NCI-H2227 (cell line): ENCODE measurements around the gene LRRC2.
"Not testable (repeated sequence)": the region's sequence is repeated elsewhere in the genome, so short reads cannot be mapped to it uniquely, and the experiment has no call there.

Experiments
- DNase-seq: peaks from one replicate; lab custom pipeline; 2025; ENCODE audit not compliant: unreplicated experiment; lab: John Stamatoyannopoulos, UW

LRRC2 gene

DNA sequence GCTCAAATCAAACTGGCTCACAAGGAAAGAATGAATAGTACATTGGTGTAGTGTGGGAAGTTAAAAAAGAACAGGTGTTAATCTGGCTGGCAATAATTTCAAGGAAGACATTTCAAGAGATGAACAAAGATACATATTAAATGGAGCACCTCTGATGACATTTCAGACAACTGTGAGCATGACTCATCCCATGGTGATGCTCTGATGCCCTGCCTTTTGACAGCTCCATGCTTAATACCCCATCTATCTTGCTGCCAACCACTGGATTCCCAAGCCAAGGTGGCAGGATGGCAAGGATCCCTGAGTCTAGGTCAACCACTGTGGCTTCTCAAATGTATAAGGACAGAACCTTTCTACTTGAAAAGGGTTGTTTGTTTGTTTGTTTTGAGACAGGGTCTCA, 29.3 kb downstream of the LRRC2 start:
- no peak for DNase-seq

- no peak for DNase-seq
Observed at GRCh38 chr3:46535746-46536145, 30.4 kb downstream of the LRRC2 start.

DNA sequence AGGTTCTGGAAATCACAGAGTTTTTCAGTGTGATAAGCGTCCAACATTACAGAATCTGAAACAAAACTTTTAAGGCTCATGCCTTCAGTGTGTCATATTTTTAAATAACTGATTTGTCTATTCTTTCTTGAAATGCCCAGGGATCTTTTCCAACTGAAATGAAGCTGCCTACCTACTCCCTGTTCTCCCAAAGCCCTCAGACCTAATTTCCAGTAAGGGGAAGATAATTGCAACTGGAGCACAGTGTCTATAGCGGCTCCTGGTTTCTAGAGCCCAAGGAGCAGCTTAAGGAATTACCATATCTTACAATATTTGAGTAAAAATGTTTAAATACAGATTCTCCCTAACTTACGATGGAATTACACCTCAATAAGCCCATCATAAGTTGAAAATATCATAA, 33.0 kb downstream of the LRRC2 start:
- DNase-seq, result no peak

GRCh38 chr3:46527239-46527638, 38.9 kb downstream of the LRRC2 start:
- no peak for DNase-seq

DNA sequence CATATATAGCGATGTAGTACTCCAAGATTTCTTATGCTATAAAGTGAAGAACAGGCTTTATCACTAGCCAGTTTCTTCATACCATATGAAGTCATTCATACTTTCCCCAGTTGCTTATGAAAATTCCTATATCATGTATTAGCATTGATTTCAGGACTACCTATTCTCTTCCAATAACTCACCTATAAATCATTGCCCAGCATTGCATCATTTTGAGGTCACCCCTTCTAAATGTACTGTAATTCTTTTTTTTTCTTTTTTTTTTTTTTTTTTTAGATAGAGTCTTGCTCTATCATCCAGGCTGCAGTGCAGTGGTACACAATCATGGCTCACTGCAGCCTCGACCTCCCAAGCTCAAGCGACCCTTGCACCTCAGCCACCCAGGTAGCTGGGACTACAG, 41.3 kb downstream of the LRRC2 start:
- no peak for DNase-seq

DNA sequence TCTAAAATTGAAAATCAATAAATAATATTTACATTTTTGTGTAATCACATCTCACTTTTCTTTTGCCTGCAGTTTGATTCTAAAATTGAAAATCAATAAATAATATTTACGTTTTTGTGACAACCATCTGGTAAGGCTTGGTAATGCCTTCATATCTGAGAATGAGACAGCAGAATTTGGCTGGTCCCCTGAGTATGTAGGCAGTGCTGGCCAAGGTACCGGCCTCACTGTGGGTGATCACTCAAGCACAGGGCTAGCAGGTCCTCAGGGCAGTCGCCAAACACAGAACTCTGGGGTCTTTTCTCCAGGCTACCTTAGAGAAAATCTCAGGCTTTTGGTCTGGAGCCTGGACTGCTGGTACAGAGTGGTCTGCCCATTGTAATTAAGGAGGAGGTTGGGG, 42.1 kb downstream of the LRRC2 start:
- no peak for DNase-seq

DNA sequence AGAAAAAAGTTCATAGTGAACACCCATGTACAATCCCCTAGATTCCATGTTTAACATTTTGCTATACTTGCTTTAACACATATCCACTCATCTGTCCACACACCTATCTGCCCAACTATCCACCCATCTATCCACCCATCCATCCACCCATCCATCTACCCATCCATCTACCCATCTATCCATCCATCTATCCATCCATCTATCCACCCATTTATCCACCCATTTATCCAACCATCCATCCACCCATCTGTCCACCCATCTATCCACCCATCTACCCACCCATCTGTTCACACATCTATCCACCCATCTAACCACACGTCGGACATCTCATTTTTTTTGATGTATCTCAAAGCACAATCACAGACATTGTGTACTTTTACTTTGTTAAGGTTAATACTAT, 42.5 kb downstream of the LRRC2 start:
- no peak for DNase-seq

DNA sequence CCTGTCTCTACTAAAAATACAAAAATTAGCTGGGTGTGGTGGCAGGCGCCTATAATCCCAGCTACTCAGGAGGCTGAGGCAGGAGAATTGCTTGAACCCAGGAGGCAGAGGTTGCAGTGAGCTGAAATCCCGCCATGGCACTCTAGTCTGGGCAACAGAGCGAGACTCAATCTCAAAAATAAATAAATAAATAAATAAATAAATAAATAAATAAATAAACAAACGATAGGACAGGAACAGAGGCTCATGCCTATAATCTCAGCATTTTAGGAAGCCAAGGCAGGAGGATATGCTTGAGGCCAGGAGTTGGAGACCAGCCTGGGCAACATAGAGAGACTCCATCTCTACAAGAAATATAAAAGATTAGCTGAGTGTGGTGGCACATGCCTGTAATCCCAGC, 43.9 kb downstream of the LRRC2 start:
- DNase-seq, result not testable (repeated sequence)

DNA sequence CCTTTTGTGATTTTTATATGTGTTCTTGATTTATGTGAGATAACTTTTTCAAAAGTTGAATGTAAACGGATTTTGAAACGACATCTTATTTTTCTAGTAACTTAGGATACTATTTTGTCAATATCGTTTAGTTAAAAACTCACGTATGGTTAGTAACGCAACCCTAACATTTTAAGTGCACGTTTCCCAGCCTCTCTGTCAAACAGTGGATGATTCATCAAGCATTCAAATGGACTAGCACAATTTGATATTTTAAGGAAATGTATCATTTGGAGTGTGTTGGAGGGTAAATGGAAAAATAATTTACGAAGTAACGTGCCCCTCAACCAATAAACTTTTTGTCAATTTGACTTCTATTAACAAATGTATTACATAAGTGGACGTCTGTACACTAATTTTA, 45.0 kb downstream of the LRRC2 start:
- no peak for DNase-seq

DNA sequence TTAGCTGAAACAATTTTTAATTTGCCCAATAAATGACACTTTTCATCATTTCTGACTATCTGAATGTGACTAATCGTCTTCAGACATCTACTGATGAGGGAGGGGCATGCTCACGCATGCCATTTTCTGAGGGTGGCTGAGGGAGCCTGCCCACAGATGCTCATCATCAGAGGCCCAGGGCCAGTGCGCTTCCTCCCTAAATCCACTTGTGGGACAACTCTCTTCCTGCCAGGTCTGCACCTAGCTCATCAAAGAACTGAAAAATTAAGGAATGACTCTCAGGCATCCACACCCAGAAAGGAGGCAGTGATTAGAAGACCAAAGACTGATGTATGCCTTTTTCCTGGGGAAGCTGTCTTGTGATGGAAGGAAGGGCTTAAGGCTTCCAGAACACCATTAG, 45.6 kb downstream of the LRRC2 start:
- DNase-seq, result no peak

DNA sequence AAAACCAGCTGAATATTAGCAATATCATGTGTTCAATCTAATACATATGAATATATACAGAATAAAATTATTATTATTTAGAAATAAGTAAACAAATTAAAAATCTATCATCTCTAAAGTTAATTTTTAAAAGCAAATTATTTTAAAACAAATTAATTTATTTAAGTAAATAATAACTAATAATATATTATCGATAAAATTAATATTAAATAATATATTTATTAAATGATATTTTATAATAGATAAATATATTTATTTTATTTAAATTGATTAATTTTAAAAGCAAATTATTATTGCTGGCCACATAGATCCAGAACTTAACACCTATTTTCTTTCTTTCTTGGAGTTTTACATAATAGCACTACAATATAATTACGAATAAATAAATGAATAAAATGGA, 46.1 kb downstream of the LRRC2 start:
- DNase-seq, result no peak

GRCh38 chr3:46517784-46518181, 48.3 kb downstream of the LRRC2 start:
- DNase-seq, result no peak

DNA sequence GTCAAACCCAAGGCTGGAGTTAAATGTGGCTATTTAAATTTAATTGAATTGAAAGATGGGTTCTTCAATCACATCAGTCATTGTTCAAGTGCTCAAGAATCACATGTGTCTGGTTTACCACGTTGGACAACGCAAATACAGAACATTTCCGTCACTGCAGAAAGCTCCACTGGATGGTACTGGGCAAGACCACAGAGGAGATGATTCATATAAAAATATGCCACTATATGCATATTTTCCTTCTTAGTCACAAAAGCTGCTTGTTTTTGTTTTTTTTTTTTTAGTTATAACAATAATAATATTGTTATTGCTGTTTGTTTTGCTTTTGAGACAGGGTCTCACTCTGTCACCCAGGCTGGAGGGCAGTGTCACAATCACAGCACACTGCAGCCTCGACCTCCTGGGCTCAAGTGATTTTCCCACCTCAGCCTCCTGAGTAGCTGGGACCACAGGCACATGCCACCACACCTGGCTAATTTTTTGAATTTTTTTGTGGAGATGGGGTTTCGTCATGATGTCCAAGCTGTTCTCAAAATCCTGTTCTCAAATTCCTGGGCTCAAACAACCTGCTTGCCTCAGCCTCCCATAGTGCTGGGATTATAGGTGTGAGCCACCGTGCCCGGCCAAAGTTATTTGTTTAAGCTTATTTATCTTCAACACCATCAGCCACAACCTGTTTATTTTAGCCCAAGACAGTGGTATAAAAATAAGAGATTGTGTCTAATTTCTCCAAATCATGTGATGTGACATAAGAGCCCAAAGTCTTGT, 48.9 kb downstream of the LRRC2 start:
- DNase-seq, result no peak

GRCh38 chr3:46516521-46516920, 49.6 kb downstream of the LRRC2 start:
- no peak for DNase-seq

- DNase-seq, result no peak
Observed at GRCh38 chr3:46512191-46512749, 53.8 kb downstream of the LRRC2 start.

DNA sequence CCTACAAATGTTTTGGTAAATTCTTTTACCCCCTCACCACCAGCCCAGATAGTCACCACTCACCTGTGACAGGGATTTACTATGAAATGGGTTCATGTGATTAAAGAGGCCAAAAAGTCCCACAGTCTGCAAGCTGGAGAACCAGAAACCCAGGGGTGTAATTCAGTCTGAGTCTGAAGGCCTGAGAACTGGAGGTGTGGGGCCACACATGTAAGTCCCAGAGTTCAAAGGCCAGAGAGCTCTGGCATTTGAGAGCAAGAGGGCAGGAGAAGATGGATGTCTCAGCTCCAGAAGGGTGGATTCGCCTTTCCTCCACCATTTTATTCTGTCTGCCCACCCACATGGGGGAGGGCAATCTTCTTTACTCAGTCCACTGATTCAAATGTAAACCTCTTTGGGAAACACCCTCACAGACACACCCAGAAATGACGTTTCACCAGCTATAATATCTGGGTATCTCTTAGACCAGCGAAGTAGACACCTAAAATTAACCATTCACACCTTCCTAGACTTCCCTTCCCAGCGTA, 56.4 kb downstream of the LRRC2 start:
- DNase-seq, result no peak

DNA sequence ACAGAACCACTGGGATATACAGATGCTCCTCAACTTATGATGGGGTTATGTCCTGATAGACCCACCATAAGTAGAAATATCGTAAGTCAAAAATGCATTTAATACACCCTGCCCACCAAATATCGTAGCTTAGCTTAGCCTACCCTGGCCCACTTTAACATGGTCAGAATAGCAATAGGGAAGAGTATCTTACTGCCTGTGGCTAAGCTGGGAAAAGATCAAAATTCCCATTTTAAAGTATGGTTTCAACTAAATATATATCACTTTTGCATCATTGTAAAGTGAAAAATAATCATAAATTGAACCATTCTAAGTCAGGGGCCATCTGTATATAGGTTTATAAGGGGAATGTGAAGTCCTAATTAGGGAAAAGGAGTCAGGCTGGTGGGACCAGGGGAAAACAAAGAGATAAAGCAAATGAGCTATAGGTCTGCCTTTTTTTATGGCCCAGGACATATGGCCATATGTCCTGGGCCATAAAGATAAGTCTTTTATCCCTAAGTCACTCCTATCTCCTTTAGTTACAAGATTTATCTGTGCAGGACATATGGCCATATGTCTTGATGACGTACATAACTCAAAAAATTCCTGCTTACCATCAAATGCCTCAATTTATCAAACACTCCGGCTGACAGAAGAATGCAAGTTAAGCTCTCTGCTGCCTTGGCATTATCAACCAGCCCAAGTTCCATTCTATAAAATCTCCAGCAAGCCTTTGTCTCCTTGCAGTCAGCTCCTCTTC, 57.1 kb downstream of the LRRC2 start:
- no peak for DNase-seq

DNA sequence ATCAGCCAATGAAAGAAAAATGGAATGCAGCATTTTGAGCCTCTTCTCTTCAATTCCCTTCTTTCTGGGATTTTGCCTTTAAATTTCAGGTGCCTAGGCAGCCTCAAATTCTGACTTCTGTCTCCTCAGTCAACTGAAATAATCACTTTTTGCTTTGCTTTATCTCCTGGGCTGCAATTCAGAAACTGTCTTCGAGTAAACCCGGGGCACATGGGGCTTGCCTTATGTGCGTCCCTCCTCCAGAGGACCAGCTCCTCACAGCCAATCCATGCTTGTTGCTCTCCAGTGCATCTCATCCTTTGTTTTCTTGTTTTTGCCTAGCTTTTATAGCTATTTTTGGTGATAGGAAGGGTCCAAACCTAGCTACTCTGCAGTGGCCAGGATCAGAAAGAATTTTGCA, 59.6 kb downstream of the LRRC2 start:
- no peak for DNase-seq

- no peak for DNase-seq
Observed at GRCh38 chr3:46505953-46506352, 60.1 kb downstream of the LRRC2 start.

DNA sequence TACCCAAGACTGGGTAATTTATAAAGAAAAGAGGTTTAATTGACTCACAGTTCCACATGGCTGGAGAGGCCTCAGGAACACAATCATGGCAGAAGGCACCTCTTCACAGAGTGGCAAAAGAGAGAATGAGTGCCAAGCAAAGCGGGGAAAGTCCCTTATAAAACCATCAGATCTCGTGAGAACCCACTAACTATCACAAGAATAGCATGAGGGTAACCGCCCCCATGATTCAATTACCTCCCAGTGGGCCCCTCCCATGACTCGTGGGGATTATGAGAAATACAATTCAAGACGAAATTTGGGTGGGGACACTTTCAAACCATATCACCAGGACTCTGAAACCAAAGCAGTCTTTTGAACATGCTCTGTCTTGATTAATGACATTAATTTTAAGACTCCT, 61.3 kb downstream of the LRRC2 start:
- DNase-seq, result no peak

GRCh38 chr3:46503200-46503874, 62.8 kb downstream of the LRRC2 start:
- no peak for DNase-seq

GRCh38 chr3:46501702-46502101, 64.4 kb downstream of the LRRC2 start:
- DNase-seq, result no peak
